Activated naive CD4-positive, alpha-beta T cell treated with anti-CD3 and anti-CD28 coated beads, Interleukin-2, amount 50 U/mL, for 24 hours (primary cell): ENCODE data around the gene SLC38A10.

Experiments
- H3K27ac Mint-ChIP-seq: one replicate; pipeline ENCODE4 v1.8.0; 2021; ENCODE audit warnings: mild to moderate bottlenecking, mixed read lengths
- H3K27me3 Mint-ChIP-seq: one replicate; pipeline ENCODE4 v1.8.0; 2021; ENCODE audit warnings: mixed read lengths
- H3K36me3 Mint-ChIP-seq: one replicate; pipeline ENCODE4 v1.8.0; 2021; ENCODE audit warnings: mixed read lengths
- H3K4me1 Mint-ChIP-seq: one replicate; pipeline ENCODE4 v1.8.0; 2021; ENCODE audit warnings: mixed read lengths
- H3K4me3 Mint-ChIP-seq: one replicate; pipeline ENCODE4 v1.8.0; 2021; ENCODE audit warnings: mild to moderate bottlenecking, mixed read lengths
- H3K9me3 Mint-ChIP-seq: one replicate; pipeline ENCODE4 v1.8.0; 2021; ENCODE audit warnings: mixed read lengths

Gene SLC38A10

DNA sequence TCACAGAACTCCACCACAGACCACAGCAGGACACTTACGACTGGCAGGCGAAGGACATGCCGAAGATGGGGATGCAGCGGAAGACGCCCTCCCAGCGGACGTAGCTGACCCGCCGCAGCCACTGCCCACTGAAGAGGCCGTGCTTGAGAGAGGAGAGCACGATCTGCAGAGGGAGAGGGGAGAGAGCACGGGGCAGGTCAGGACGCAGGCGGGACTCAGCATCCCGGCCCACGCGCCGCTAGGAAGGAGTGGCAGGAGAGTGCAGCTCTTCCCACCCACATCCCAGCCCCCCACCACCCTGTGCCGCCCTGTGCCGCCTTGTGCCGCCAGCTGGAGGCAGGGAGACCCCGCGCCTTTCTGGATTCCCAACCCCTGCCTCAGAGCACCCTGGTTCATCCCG lies 14.5 kb downstream of the SLC38A10 start:
- Mint-ChIP-seq H3K4me3 (no peak overlapping the region), H3K4me1 (peaks cover 13% of the 10 kb centered on the region), H3K9me3 (no peaks in the 10 kb centered on the region), H3K27ac (no peak overlapping the region), H3K27me3 (no peaks in the 10 kb centered on the region), H3K36me3 (peaks cover 4% of the 10 kb centered on the region)

DNA sequence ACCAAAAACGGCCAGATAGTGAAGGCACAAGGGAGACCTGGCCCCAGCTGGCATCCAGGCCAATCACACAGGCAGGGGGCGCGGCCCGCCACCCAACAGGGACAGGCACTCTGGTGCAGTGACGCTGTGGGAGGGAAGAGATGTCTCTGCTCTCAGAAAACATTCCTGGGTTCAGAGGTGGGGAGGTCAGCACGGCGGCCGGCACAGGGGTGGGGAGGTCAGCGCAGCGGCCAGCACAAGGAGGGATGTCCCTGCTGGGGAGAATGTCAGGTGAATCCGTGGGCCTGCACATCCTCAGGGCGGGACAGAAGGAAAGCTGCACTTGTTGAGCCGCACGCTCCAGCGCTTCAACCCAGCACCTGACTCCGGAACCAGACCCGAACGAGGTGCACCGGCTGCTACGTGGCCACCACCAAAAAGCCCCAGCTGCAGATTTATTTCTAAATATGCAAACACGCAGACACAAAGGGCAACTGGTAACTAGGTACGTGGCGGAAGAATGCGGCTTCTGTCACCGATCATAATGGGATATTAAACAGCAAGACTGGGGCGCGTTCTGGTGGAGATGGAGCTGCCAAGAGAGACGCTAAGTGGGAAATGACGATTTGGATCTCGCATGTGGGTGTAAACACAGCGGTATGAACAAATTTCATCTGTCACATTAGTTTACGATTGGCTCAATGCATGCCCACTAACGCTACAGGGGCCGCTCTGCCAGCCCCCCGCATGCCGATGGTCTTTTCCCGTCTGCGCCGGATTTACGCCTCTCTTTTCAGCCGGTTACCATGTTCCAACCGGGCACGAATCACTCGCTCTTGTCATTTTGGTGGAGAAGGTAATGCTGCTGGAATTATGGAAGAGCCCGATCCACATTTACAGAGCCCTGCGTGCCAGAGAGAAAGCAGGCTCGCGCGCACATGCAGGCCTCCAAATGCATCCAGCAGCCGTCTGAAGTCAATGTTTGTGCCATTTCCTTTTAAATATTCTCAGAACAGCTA lies 15.5 kb downstream of the SLC38A10 start:
- H3K9me3 Mint-ChIP-seq = no peaks in the 10 kb centered on the region
- H3K27ac Mint-ChIP-seq = no peak overlapping the region
- no peaks in the 10 kb centered on the region for H3K27me3 Mint-ChIP-seq
- peaks cover 4% of the 10 kb centered on the region for H3K36me3 Mint-ChIP-seq
- peaks cover 4% of the 10 kb centered on the region for H3K4me1 Mint-ChIP-seq
- H3K4me3 Mint-ChIP-seq = no peak overlapping the region

DNA sequence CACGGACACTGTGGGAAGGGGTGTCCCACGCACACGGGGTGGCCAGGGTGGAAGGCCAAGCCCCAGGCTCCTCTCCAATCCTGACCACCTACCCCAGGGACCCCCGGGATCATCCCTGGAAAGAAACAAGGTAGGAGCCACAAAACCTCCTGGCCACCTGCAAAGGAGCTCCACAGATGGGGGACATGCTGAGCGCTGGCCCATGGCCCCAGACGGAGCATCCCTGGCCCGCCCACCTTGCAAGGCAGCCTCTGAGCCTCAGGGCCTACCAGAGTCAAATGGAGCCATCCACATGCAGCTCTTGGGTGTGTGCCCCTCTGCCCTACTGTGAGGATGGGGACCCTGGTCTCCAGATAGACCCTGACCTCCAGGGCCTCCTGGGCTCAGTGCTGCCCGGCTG lies 16.3 kb downstream of the SLC38A10 start:
- no peak overlapping the region for H3K4me3 Mint-ChIP-seq
- H3K36me3 Mint-ChIP-seq = peaks cover 4% of the 10 kb centered on the region
- no peaks in the 10 kb centered on the region for H3K4me1 Mint-ChIP-seq
- no peaks in the 10 kb centered on the region for H3K27me3 Mint-ChIP-seq
- no peak overlapping the region for H3K27ac Mint-ChIP-seq
- no peaks in the 10 kb centered on the region for H3K9me3 Mint-ChIP-seq

DNA sequence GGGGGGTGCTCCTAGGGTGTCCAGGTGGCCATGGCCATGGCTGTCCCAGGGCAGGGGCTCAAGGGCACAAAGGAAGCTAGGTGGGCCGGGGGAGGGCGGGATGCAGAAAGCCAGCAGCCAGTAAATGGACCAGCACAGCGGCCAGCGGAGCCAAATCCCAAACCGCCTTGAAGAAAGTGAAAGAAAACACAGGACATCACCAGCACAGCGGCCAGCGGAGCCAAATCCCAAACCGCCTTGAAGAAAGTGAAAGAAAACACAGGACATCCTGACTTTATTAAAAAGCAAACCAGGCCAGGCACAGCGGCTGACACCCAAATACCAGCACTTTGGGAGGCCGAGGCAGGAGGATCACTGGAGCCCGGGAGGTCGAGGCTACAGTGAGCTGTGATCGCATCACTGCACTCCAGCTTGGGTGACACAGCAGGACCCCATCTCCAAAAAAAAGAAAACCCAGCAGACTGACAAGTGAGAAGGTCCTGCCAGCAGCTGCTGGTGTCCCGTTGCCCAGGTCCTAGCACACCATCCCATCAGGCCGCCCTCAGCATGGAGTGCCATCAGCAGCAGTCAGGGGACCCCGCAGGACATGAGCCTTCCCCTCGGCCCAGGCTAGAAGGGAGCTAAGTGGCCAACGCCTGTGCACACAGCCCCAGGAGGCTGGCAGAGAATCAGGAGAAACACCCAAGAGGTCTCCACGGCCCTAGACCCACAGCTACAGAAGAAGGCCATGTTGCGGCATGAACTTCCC lies 17.0 kb downstream of the SLC38A10 start:
- Mint-ChIP-seq H3K4me1 (no peaks in the 10 kb centered on the region), H3K27me3 (no peaks in the 10 kb centered on the region), H3K9me3 (no peaks in the 10 kb centered on the region), H3K4me3 (no peak overlapping the region), H3K27ac (no peak overlapping the region), H3K36me3 (peaks cover 4% of the 10 kb centered on the region)

DNA sequence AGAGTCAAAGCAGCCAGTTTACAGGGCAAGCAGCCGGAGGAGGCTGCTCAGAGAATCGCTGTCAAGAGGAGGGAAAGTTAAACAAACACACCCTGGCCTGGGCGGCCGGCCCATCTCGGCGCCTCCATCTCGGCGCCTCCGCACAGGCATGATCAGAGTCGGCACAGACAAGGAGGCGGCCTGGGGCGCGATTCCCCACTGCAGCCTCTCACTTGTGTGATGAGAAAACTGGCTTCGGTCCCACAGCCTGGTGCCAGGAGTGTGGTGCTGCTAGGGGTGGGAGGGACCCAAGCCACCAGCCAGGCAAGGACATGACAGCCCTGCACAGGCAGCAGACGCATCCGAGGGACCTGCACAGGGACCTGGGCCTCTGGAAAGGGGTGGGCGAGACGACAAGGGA lies 17.7 kb downstream of the SLC38A10 start:
- Mint-ChIP-seq H3K27me3 (no peaks in the 10 kb centered on the region), H3K27ac (no peak overlapping the region), H3K4me3 (no peak overlapping the region), H3K36me3 (peaks cover 8% of the 10 kb centered on the region), H3K9me3 (no peaks in the 10 kb centered on the region), H3K4me1 (peaks cover 6% of the 10 kb centered on the region)

DNA sequence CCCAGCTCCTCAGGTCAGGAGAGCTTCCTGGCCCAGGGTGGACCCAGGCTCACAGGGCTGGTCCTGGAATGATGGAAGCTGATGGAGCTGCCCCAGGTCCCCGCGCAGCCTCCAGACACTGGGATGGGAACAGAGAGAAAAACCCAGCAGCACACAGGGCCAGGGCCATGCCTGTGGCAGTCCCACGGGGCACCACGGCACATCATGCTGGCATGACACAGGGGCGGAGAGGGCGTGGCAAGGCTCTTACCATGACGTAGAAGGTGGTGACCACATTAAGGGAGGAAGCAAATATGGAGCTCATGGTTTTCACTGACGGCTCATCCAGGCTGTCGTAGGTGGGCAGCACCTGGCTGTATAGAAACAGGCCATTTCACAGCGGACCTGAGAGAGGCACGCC lies 18.3 kb downstream of the SLC38A10 start:
- no peak overlapping the region for H3K27ac Mint-ChIP-seq
- H3K4me1 Mint-ChIP-seq = peaks cover 6% of the 10 kb centered on the region

DNA sequence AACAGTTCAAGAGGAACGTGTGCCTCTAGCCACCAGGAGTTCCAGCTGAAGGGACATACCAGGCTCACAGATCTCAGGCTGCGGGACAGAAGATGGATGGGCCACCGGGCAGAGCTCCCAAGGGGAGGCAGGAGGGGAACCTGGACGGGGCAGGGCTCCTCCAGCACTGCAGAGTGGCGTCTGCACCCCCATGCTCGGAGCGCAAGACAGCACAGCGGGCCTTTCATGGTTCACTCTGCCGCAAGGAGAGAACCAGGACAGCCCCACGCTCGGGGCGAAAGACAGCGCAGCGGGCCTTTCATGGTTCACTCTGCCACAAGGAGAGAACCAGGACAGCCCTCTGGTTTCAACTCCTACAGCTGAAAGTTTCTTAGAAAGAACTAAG lies 20.6 kb downstream of the SLC38A10 start:
- no peaks in the 10 kb centered on the region for H3K27me3 Mint-ChIP-seq
- H3K27ac Mint-ChIP-seq = no peak overlapping the region
- peaks cover 6% of the 10 kb centered on the region for H3K4me1 Mint-ChIP-seq
- H3K4me3 Mint-ChIP-seq = no peak overlapping the region
- H3K9me3 Mint-ChIP-seq = no peaks in the 10 kb centered on the region
- peaks cover 6% of the 10 kb centered on the region for H3K36me3 Mint-ChIP-seq

More for the DNA sequence above, 18.3 kb downstream of the SLC38A10 start:
- H3K36me3 Mint-ChIP-seq = peaks cover 8% of the 10 kb centered on the region
- no peak overlapping the region for H3K4me3 Mint-ChIP-seq
- H3K27me3 Mint-ChIP-seq = no peaks in the 10 kb centered on the region
- no peaks in the 10 kb centered on the region for H3K9me3 Mint-ChIP-seq

DNA sequence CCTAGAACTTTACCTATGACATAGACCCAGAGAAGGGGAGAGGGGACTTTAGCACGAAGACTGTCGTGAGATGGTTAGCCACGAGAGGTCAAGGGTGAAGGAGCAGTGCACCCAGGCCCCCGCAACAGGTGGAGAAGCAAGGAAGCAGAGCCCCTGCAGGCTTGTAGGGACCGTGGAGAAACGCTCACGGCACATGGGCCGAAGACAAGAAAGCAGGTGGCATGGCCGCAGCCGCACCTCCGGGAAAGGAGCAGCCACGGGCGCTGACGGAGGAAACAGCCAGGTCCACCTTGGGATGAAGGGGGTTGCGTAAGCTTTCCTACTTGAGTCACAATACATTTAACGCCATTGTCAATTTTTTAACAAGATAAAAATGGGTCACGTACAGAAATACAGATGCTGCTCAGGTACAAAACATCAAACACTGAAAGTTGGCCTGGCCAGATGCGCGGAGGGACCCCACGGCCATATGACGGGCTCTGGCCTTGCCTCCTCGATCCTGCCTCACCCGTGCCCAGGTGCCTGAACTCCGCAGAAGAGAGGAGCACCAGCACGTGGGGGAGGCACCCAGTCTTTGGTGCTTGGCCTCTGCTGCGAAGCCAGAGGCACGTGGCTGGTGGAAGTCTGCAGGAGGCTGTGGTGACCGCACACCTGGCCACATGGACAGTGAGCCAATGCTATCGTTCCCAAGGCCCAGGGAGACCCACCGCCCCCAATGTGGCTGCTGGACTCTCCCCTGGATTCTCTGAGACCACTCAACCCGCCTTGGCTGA lies 21.2 kb downstream of the SLC38A10 start:
- Mint-ChIP-seq H3K36me3 (peaks cover 7% of the 10 kb centered on the region), H3K4me3 (no peak overlapping the region), H3K9me3 (no peaks in the 10 kb centered on the region), H3K27me3 (no peaks in the 10 kb centered on the region), H3K27ac (no peak overlapping the region), H3K4me1 (peaks cover 6% of the 10 kb centered on the region)

DNA sequence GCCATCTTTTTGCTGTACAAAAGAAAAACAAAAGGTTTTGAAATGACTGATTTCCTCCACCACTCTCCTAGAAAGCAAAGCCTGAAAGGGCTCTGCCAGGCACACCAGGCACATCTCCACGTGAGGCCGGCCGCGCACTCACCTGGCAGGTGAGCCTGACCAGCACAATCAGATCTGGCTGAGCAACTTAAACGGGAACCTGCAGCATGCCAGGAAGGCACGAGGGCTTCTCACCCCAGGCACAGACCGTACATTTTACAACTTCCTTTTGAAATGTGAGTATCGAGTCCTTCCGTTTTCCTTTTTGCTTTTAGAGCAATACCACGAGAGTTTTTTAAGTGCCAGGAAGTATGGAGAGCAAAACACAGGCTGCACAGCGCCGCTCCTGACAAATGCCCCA lies 22.5 kb downstream of the SLC38A10 start:
- Mint-ChIP-seq H3K36me3 (peaks cover 11% of the 10 kb centered on the region), H3K27ac (peak overlapping the region; percentile 41), H3K4me3 (no peak overlapping the region), H3K27me3 (no peaks in the 10 kb centered on the region), H3K4me1 (peaks cover 6% of the 10 kb centered on the region), H3K9me3 (no peaks in the 10 kb centered on the region)

DNA sequence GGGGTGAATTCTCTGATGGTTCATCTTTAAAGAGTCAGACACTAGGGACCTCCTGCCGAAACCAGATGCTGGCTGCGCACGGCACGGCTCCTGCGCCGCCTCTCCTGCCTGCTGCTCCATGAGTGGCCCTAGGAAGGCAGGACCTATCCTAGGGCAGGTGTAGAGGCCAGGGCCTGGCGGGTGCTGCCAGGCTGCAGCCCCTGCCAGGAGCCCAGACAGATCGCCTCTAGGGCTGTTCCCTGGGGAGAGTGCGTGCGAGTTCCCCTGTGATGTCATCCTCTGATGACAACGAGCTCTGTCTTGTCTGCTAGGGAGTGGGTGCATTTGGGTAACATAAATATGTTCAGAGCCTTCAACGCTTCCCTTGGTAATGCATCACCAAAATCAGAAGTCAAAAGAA lies 23.9 kb downstream of the SLC38A10 start:
- Mint-ChIP-seq H3K27me3 (no peaks in the 10 kb centered on the region), H3K9me3 (no peaks in the 10 kb centered on the region), H3K4me3 (no peak overlapping the region), H3K4me1 (peaks cover 6% of the 10 kb centered on the region), H3K27ac (no peak overlapping the region), H3K36me3 (peaks cover 11% of the 10 kb centered on the region)

DNA sequence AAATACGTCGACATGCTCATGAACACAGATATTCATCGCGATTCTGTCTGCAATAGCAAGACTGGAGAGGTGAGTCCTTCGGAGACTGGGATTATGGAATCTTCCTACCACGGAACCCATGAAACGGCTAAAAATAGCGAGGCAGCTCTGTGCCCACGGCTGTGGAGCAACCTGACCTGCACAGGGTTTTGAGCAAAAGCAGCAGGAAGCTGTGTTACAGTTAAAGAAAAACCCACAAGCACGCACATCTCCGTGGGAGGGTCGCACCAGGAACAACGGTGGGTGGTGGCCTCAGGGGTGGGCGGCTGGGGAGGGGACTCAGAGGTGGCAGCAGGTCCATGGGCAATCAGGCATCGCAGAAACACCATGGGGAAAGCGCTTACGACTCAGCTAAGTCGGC lies 24.8 kb downstream of the SLC38A10 start:
- peaks cover 13% of the 10 kb centered on the region for H3K36me3 Mint-ChIP-seq
- no peaks in the 10 kb centered on the region for H3K9me3 Mint-ChIP-seq
- peaks cover 6% of the 10 kb centered on the region for H3K4me1 Mint-ChIP-seq
- no peaks in the 10 kb centered on the region for H3K27me3 Mint-ChIP-seq
- H3K27ac Mint-ChIP-seq = no peak overlapping the region
- no peak overlapping the region for H3K4me3 Mint-ChIP-seq

DNA sequence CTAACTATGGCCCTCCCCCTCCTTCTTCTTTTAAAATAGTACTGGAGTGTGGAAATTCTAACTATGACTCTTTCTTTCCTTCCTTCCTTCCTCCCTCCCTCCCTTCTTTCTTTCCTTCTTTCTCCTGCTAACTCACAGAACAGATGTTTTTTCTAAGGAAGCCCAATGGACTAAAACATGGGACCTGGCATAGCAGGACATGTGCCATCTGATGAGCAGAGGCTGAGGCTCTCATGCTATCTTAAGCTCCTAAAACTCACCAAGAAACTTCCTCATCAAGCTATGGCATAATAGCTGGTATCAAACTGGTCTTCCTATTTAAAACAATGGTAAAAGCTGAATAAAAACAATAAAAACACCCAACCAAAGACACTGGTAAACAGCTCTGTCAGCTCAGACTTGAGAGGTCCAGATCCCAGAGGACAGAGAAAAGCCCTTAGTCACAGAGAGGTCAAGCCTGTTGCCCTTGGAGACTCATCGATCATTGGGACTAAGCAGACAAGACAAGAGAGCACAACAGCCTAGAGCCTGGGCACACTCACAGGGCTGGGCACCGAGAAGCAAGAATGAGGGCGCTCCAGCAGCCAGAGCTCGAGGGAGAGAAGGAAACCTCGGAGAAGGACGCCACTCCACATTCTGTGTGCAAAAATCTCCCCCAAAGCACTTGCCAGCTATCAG lies 27.6 kb downstream of the SLC38A10 start:
- peaks cover 10% of the 10 kb centered on the region for H3K36me3 Mint-ChIP-seq
- H3K9me3 Mint-ChIP-seq = no peaks in the 10 kb centered on the region
- H3K27ac Mint-ChIP-seq = peak overlapping the region; percentile 31
- no peaks in the 10 kb centered on the region for H3K27me3 Mint-ChIP-seq
- H3K4me3 Mint-ChIP-seq = no peak overlapping the region
- peaks cover under 1% of the 10 kb centered on the region for H3K4me1 Mint-ChIP-seq

DNA sequence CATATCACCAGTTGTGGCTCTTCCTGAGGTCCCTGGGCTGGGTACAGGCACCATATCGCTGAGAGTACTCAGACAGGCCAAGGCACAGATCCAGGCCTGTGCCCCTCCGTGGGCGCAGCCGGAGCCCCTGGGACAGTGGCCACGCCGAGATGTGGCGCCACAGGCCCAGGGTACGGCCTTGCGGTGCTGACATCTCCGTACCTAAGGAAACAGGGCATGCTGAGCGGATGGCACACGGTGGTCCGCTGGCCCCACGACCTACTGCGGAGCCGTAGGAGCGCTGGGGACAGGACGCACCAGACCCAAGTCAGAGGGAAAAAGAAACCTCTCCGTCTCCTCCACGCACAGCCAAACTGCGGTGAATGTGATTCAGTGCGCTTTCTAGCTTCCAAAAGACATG lies 29.5 kb downstream of the SLC38A10 start:
- H3K36me3 Mint-ChIP-seq = peaks cover 9% of the 10 kb centered on the region
- H3K9me3 Mint-ChIP-seq = no peaks in the 10 kb centered on the region
- no peaks in the 10 kb centered on the region for H3K27me3 Mint-ChIP-seq
- no peak overlapping the region for H3K27ac Mint-ChIP-seq
- no peak overlapping the region for H3K4me3 Mint-ChIP-seq
- H3K4me1 Mint-ChIP-seq = no peaks in the 10 kb centered on the region

DNA sequence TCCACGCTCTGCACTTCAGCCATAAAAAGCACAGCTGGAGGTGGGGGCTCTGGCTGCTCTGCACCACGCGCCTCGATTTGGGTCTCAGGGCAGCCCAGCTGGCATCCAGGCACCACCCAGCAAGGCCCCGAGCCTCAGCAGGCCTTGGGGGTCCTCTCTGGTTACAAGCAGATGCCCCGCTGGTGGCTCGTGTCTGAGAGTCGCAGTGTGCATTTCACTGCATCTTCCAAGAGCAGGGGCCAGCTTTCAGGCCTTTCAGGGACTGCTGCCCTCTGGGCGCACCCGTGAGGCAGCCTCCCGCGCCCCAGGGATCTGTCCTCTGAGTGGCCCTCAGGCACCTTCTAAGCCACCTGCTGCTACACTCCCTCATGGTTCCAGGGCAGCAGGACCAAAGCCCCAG lies 30.5 kb downstream of the SLC38A10 start:
- no peak overlapping the region for H3K27ac Mint-ChIP-seq
- no peak overlapping the region for H3K4me3 Mint-ChIP-seq
- no peaks in the 10 kb centered on the region for H3K4me1 Mint-ChIP-seq
- peaks cover 9% of the 10 kb centered on the region for H3K36me3 Mint-ChIP-seq
- no peaks in the 10 kb centered on the region for H3K9me3 Mint-ChIP-seq
- no peaks in the 10 kb centered on the region for H3K27me3 Mint-ChIP-seq
